ENCODE measurements around the gene MRPS10.

Gene MRPS10

GRCh38 chr6:42217519-42218367 lies at the start of gene MRPS10:
Gene MRPS10, minus strand, starts transcription at chr6:42217861. Its CDS starts 12 bp downstream, at chr6:42217849.
- peak; percentile 87 for DNase-seq

DNA sequence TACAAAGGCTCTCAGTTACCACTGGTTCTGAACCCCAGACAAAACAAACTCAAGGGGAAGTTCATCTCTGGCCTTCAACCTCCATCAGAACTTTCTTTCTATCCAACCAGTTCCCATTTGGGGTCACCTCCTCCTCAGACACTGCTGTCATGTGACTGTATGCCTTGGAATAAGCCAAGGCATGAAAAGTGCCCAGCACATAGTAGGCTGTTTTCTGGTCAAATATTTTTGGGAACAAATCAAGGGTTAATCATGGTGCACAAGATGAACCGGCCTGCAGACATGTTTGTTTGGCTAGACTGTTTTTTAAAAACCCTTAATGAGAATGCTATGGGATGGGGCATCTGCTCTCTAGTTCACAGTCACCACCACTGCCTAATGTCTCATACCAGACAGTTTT lies 48.9 kb upstream of the MRPS10 start:
- DNase-seq = no peak

DNA sequence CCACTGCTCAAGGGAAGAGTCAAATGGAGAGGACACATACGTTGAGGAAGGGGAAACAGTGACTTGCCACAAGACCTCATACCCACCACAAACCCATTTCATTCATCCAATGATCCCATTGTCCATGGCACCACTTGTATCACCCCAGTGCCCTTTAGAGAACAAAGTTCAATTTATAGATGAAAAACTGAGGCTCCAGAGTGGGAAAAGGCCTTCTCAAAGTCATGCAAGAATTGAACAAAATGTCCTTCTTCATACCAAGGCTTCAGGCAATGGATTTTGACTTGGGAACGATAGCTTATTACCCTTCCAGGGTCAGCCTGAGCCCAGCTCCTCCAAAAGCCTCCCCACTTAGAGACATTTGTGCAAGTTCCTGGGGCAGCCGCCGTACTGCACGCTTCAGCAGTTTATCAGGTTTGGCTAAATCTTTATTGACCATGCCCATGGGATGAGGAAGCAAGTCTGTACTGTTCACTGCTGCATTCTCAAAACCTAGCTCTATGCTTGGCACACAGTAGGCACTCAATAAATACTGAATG lies 47.3 kb upstream of the MRPS10 start:
- no peak for DNase-seq

DNA sequence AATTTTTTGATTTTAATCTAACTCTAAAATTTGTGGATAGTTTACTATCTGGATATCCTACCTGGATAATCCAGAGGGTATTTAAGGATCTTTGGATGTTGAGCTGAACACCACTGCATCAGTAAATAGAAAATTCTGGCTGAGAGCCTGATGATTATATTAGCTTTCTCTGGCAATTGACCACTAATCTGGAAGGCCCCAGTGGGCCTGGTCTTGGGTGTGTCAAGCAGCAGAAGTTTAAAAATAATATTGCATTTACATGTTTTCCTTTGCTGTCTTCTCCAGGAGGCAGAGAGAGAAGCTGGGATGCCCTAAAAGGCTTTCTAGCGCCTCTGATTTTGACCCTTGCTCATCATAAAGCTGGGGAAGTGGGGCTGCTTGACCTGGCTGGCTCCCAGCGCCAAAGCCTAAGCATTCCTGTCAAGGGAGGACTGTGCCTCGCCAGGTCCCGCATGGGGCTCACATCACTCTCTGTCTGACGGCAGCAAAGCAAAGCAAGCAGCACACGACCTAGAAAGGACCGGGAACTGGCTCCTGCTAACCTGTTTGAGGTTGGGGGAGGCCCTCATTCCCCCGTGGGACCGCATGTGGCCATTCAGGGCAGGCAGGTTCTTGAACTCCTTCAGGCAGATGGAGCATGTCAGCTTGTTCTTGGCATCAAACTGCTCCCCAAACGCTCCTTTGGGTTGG lies 46.6 kb upstream of the MRPS10 start:
- DNase-seq = no peak

- DNase-seq = no peak
Observed at GRCh38 chr6:42263165-42263728, 45.6 kb upstream of the MRPS10 start.

DNA sequence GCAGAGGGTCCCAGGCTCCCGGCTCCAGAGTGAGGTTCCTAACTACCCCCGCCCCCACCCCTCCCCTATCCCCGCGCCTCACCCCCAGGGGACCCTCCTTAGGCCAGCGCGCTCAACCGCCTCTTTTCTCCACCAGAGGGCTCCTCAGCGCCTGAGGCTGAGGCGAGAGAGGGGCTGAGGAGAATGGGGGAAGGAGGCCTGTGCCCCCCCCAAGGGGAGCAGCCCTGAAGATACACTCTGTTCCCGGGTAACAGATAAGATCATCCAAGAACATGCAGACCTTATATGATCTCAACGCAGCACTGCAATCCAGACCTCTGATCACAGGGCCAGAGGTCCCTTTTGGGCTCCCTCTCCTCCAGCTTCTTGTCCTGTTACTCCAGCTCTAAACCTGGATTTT lies 43.3 kb upstream of the MRPS10 start:
- DNase-seq = no peak

DNA sequence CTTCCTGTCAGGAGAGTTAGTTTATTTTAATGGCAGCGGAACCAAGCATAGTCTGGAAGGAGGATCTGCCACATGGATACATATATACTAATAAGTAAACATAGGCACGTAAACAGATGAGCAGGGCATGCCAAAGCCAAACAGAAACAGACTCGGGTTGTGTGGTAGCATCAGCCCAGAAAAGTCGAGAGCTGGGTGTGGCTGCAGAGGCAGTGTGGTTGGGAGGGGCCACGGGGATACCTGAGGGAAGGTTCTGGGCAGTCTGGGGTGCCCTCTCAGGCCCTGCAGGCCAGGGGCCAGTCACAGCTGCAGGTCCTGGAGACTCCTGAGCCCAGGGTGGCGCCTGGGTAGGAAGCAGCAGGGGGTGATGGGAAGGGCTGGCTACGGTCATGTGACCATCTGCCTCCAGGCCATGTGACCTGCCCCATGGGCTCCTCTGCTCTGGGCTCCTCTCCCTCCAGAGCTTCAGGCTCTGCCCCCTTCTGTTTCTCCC lies 42.8 kb upstream of the MRPS10 start:
- no peak for DNase-seq

GRCh38 chr6:42259841-42260395 lies 42.3 kb upstream of the MRPS10 start:
- DNase-seq = no peak

DNA sequence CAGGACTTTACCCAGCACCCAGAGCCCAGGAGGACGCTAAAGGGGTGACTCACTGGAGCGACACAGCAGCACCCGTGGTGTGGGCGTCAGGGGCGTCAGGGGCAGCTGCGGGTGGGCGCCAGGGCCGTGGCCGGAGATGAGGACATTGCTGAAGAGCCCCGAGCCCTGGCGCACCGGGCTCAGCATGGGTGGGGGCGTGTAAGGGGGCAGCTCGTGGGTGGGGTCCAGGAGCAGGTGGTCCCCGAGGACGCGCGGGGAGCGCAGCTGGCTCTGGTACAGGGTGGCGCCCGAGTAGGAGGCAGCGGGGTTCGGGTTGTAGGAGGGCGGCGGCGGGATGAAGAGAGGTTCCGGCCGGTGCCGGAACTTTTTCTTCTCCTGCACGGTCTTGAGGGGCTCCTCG lies 41.6 kb upstream of the MRPS10 start:
- no peak for DNase-seq

DNA sequence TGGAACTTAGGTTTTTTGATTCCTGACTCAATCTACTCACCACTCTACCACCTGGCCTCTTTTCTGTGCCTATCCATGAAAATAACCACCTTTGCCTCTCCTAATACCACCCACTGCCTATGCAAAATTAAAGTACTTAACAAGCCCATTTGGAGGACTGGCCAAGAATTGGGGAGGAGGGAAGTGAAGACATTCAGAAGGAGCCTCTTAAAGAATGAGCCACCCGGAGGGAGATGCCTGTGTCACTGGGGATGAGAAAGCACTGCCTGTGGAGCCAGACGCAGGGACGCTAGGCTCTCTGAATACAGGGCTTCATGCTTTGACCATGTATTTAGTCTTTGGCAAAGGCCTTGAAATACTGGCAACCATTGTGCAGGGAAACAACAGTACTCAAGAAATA lies 40.0 kb upstream of the MRPS10 start:
- DNase-seq = no peak

DNA sequence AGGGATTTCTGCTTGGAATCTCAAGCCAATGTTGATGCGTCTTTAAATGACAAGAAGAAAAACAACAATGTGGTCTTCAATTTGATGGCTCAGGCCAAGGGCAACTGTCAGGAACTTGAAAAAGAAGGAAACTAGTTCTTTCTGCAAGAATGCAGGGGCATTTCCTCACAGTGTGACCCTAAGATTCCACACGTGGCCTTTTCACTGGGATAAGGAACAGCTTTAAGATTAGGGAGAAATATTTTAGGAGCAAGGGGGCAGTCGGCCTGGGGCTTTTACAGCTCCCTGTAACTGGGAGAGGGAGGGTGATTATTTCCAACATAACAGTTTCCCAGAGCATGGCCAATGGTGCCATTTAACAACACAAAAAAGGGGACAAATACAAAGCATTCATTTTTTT lies 39.4 kb upstream of the MRPS10 start:
- DNase-seq = no peak

GRCh38 chr6:42255050-42255449 lies 37.4 kb upstream of the MRPS10 start:
- DNase-seq = no peak

- no peak for DNase-seq
Observed at GRCh38 chr6:42254505-42254904, 36.8 kb upstream of the MRPS10 start.

GRCh38 chr6:42251911-42252637 lies 34.4 kb upstream of the MRPS10 start:
- no peak for DNase-seq

- no peak for DNase-seq
Observed at GRCh38 chr6:42251500-42251899, 33.8 kb upstream of the MRPS10 start.

DNA sequence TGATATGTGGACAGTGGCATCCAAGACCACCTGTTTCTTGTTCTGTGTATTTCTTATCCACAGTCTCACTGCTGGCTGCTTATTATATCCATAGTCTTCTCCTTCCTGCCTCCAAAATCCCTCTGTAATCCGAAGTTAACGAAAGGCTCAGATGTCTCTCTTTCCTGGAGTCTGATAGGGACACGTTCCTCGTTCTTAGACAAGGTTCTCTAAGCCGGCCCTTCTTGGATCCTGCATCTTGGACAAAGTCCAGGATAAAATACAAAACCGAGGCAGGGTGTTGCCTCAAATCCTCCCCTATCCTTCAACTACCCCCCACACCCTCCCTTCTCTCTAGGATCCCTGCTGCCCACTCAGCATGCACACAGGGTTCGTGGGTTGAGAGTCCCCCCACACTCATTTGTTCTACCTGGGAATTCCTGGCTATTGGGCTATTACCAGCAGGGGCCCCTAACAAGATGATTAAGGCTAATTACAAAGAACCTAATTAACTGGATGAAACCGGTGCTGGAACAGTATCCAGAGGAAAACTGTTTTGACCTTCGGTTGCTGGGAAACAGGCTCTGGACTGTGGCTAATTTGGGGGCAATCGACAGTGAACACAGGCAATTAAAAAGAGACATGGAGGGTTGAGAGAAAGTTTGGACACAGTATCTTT lies 32.7 kb upstream of the MRPS10 start:
- DNase-seq = no peak

DNA sequence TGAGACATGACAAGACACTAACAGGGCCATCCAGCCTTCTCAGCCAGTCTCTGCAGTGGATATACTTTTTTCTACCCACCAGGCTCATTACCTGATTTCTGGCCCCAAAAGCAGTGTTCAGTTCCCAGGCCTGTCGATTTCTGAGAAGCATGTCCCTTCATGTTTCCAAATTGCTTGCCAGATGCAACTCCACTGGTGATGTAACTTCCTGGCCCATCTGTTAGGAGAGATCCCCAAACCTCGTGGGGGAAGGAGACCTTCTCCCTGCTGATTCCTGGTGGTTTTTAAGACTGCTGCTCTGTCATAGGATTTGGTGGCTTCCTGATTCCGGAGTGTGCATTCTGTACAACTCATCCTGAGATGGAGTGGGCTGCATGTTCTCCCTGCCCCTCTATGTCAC lies 31.6 kb upstream of the MRPS10 start:
- DNase-seq = no peak

- no peak for DNase-seq
Observed at GRCh38 chr6:42243046-42243445, 25.4 kb upstream of the MRPS10 start.

GRCh38 chr6:42241915-42242314 lies 24.3 kb upstream of the MRPS10 start:
- DNase-seq = no peak

- DNase-seq = no peak
Observed at GRCh38 chr6:42239736-42240375, 22.2 kb upstream of the MRPS10 start.

DNA sequence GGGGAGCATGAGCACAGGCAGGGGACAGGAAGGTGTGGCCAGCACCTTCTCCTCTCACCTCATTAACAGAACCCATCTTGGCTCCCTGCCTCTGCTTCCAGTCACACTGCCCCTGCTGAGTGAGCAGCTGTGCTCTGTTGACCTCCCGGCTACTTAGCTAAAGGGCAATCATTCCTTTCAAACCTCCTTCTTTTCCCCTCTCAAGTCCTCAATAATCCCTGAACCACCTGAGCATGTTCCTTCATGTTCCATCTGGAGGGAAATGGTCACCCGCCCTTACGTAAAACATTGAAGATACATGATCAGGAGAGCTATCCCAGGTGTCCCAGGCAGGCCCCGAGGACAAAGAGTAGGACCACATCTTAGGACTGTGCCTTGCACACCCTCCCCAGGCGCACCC lies 21.7 kb upstream of the MRPS10 start:
- DNase-seq = no peak

DNA sequence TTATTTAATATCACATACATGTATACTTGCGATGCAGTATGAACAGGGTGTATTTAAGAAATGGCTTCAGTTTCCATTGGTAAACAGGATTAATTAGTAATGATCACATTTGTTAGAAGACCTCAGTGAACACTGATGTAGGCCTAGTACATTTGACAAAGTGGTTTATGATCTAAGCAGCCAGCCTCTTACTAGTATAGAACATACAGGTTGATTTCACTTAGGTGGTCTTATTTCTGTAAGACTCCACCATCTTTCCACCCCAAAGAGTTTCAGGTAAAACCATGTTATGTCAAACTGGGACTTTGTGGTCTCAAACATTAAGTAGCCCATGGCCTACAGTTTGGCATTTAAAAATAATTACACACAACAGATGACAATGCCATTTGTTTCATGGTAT lies 20.2 kb upstream of the MRPS10 start:
- DNase-seq = no peak
